SH-SY5Y (cell line): ENCODE measurements around the gene NKAIN2.

Experiments used
- GATA2 ChIP-seq: IDR thresholded peaks from 2 replicates; pipeline ENCODE4 v1.6.1; 2011; ENCODE audit warnings: mild to moderate bottlenecking, low read depth, low read length
- GATA3 ChIP-seq: IDR thresholded peaks from 2 replicates; pipeline ENCODE4 v1.6.1; 2011; ENCODE audit warnings: low read depth, mild to moderate bottlenecking, low read length, moderate library complexity

GRCh38 chr6:124200661-124201060 is 397.0 kb downstream of the NKAIN2 start:
- no peak for TF ChIP-seq GATA3
- TF ChIP-seq GATA2 = no peak
